HuH-7.5 (cell line): ENCODE results near the gene ASTN2.

Experiments
- DNase-seq: peaks from one replicate; pipeline ENCODE4 v3.0.0; 2011; ENCODE audit warnings: low spot score

ASTN2 gene

DNA sequence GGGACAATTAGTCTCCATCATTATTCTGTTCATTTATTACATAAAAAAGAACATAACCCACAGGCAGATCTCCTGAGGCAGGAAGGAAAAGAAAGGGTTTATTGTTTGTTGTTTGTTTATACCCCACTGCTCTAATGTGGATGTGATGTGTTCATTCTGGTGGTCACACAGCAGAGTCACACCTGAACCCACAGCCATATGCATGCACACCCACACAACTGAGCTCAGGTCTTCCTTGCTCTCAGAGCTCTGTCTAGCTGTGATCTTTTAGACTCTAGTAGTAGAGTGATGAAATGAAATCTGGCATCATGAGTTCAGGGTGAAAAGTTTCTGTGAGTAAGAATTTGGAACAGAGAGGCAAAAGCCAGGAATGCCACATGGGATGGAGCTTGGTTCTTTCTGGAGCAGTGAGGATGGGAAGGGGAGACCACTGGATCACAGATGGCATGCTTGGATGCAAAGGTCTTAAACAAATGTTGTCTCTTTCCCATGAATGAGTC is 1034.3 kb downstream of the ASTN2 start:
- DNase-seq, result no peak

DNA sequence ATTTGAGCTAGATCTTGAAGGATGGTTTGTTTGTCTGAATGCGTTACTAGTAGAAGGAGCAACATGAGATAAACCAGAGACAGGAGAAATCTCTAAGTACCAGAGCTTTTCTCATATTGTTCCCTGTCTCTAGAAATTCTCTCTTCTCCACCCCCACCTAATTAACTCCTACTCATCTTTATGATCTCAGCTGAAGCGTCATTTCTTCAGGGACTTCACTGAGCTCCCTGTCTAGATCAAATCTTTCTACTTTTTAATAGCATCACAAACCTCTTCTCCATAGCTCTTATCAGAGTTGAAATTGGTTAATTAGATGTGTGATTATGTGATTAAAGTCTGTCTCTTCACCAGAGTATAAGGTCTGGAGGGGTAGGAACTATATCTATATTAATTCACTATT is 1035.0 kb downstream of the ASTN2 start:
- no peak for DNase-seq

DNA sequence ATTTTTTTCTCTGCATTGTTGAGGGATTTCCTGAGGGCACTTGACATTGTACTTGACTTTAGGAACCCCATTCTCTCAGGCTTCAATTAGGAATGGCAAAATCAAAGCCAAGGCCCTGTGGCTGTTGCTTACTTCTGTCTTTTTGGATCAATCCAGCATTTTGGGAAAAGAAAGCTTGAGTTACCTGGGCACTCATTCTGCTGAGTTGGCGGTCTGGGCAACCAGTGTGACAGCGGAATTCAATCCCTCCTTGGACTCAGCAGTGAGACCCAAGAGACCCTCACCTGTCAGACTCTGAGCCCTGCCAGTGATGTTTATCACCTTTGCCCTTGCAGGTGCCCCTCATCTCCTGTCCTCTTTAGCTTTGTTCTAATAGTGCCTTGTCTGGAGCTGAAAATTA is 1036.0 kb downstream of the ASTN2 start:
- DNase-seq, result no peak

DNA sequence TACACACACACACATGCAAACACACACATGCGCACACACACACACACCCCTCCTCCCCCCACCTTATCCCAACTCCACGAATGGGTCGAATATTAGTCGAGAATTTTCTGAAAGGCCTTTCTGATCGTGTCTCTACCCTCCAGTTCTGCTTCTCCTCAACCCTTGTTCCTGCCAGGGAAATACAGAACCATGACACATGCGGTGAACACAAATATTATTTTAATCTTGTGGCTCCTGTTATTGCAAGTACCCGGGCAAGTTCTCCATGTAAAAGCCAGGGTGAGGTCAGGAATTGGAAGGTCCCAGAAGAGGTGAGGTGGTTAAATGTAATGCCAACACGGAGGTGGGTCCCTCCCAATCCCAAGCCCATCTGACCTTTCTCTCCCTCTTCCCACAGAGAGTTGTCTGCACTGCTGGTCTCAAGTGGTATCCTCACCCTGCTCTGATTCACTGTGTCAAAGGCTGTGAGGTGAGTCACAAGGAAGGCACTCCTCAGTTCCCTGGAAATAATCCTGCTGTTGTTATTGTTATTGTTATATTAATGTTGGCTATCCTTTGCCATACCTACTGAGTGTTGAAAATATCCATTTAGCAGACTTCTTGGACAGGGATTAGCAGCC is 1037.6 kb downstream of the ASTN2 start:
- no peak for DNase-seq
